SU-DHL-6 (cell line): Measurements from ENCODE around the gene ATP6V1B1.

Source experiments
- CTCF ChIP-seq: fragments of 200-600 bp; sonication (generic); IDR thresholded peaks from one replicate; pipeline ENCODE4 v1.5.1; 2017; ENCODE audit warnings: antibody characterized with exemption, mild to moderate bottlenecking, low read length, moderate library complexity; ENCODE audit not compliant: insufficient read depth, poor library complexity, severe bottlenecking
- EZH2phosphoT487 ChIP-seq: fragments of 200-600 bp; sonication (generic), shearing (Covaris generic); conservative IDR thresholded peaks from 2 replicates; pipeline ENCODE4 v1.6.1; 2018; ENCODE audit warnings: mild to moderate bottlenecking, antibody characterized with exemption, low read length, moderate library complexity, mixed read lengths

GRCh38 chr2:70937866-70938585 lies 2.3 kb downstream of the ATP6V1B1 start:
- no peak for TF ChIP-seq CTCF
- TF ChIP-seq EZH2phosphoT487, result no peak
